Neural progenitor cell (in vitro differentiated cells): ENCODE measurements around the gene STARD3NL. TPM values are rescaled to one million over a fixed set of nuclear protein-coding genes. Genes with fewer than 3 reads are reported as not detected.

Experiments
- DNase-seq: peaks from one replicate; pipeline ENCODE4 v3.0.0-alpha.2; 2016; ENCODE audit warnings: low spot score
- H2AFZ ChIP-seq: fragments of 200-600 bp; sonication (generic); replicated peaks from 2 replicates; pipeline ENCODE4 v1.6.1; 2016; ENCODE audit warnings: antibody characterized with exemption
- H3F3A ChIP-seq: fragments of 200-600 bp; sonication (generic); 2 replicates; pipeline ENCODE4 v1.6.1; 2016; ENCODE audit warnings: antibody characterized with exemption, low read depth
- H3K27ac ChIP-seq: fragments of 200-600 bp; sonication (generic); 2 replicates; pipeline ENCODE4 v1.5.1; 2016; ENCODE audit warnings: mild to moderate bottlenecking
- H3K27me3 ChIP-seq: fragments of 200-600 bp; sonication (generic); 2 replicates; pipeline ENCODE4 v1.6.1; 2016; ENCODE audit warnings: mild to moderate bottlenecking, moderate library complexity
- H3K36me3 ChIP-seq: fragments of 200-600 bp; sonication (generic); 2 replicates; pipeline ENCODE4 v1.5.1; 2016
- H3K4me1 ChIP-seq: fragments of 200-600 bp; sonication (generic); 2 replicates; pipeline ENCODE4 v1.6.1; 2016; ENCODE audit warnings: mixed run types
- H3K4me2 ChIP-seq: fragments of 200-600 bp; sonication (generic); 2 replicates; pipeline ENCODE4 v1.6.1; 2016
- H3K4me3 ChIP-seq: fragments of 200-600 bp; sonication (generic); 2 replicates; pipeline ENCODE4 v1.5.1; 2016
- H3K79me2 ChIP-seq: fragments of 200-600 bp; sonication (generic); 2 replicates; pipeline ENCODE4 v1.6.1; 2016; ENCODE audit warnings: low read depth
- H3K9ac ChIP-seq: fragments of 200-600 bp; sonication (generic); 2 replicates; pipeline ENCODE4 v1.6.1; 2016
- H3K9me3 ChIP-seq: fragments of 200-600 bp; sonication (generic); 2 replicates; pipeline ENCODE4 v1.5.1; 2016; ENCODE audit warnings: low read depth
- H4K20me1 ChIP-seq: fragments of 200-600 bp; sonication (generic); 2 replicates; pipeline ENCODE4 v1.6.1; 2016; ENCODE audit warnings: low read depth
- H3K27ac Mint-ChIP-seq: 3 replicates; pipeline ENCODE4 v1.8.0; 2021; ENCODE audit warnings: mixed read lengths
- H3K27me3 Mint-ChIP-seq: 2 replicates; pipeline ENCODE4 v1.8.0; 2022; ENCODE audit warnings: low read depth, mild to moderate bottlenecking, inconsistent platforms, moderate library complexity, mixed read lengths; ENCODE audit not compliant: insufficient read depth
- H3K36me3 Mint-ChIP-seq: 3 replicates; pipeline ENCODE4 v1.8.0; 2021; ENCODE audit warnings: mixed read lengths
- H3K4me1 Mint-ChIP-seq: 3 replicates; pipeline ENCODE4 v1.8.0; 2021; ENCODE audit warnings: mixed read lengths
- H3K4me3 Mint-ChIP-seq: 3 replicates; pipeline ENCODE4 v1.8.0; 2021; ENCODE audit warnings: mild to moderate bottlenecking, moderate library complexity, mixed read lengths
- H3K9me3 Mint-ChIP-seq: 3 replicates; pipeline ENCODE4 v1.8.0; 2020; ENCODE audit warnings: mixed read lengths
- EZH2 ChIP-seq: fragments of 200-600 bp; sonication (generic); IDR thresholded peaks from 2 replicates; pipeline ENCODE4 v1.6.1; 2017; ENCODE audit warnings: antibody characterized with exemption, mild to moderate bottlenecking, moderate library complexity
- EZH2phosphoT487 ChIP-seq: fragments of 200-600 bp; sonication (generic); IDR thresholded peaks from 2 replicates; pipeline ENCODE4 v1.6.1; 2017; ENCODE audit warnings: antibody characterized with exemption
- total RNA-seq: library from RNA; depleted of rRNA; stranded (reverse); fragments of >200 nt; gene quantifications from 2 replicates; pipeline ENCODE4 v1.2.3, GENCODE V29; 2015; ENCODE audit warnings: low replicate concordance
- TF ChIP-seq, protein P1 (sequence below): fragments of 200-600 bp; sonication (generic); IDR thresholded peaks from 2 replicates; pipeline ENCODE4 v1.5.1; 2017; ENCODE audit warnings: antibody characterized with exemption, mild to moderate bottlenecking

The STARD3NL gene
- total RNA-seq, 1 donor from 2014 or later: 121 TPM

DNA sequence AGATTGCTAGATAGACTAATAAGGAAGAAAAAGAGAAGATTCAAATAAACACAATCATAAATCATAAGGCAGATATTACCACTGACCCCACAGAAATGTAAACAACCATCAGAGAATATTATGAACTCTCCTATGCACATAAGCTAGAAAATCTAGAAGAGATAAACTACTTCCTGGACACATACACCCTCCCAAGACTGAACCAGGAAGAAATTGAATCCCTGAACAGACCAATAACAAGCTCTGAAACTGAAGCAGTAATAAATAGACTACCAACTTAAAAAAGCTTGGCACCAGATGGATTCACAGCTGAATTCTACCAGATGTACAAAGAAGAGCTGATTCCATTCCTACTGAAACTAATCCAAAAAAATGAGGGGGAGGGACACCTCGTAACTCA, 24.5 kb upstream of the STARD3NL start:
- Histone ChIP-seq H3F3A (no peaks in the 10 kb centered on the region), H3K9ac (no peak overlapping the region), H2AFZ (no peak overlapping the region), H3K9me3 (no peaks in the 10 kb centered on the region), H3K27ac (no peak overlapping the region), H3K36me3 (no peaks in the 10 kb centered on the region), H4K20me1 (no peaks in the 10 kb centered on the region), H3K79me2 (no peaks in the 10 kb centered on the region), H3K4me3 (no peak overlapping the region), H3K4me1 (no peaks in the 10 kb centered on the region), H3K4me2 (no peak overlapping the region), H3K27me3 (no peaks in the 10 kb centered on the region)
- TF ChIP-seq EZH2phosphoT487 (no peak), EZH2 (no peak)
- TF ChIP-seq, protein P1, sequence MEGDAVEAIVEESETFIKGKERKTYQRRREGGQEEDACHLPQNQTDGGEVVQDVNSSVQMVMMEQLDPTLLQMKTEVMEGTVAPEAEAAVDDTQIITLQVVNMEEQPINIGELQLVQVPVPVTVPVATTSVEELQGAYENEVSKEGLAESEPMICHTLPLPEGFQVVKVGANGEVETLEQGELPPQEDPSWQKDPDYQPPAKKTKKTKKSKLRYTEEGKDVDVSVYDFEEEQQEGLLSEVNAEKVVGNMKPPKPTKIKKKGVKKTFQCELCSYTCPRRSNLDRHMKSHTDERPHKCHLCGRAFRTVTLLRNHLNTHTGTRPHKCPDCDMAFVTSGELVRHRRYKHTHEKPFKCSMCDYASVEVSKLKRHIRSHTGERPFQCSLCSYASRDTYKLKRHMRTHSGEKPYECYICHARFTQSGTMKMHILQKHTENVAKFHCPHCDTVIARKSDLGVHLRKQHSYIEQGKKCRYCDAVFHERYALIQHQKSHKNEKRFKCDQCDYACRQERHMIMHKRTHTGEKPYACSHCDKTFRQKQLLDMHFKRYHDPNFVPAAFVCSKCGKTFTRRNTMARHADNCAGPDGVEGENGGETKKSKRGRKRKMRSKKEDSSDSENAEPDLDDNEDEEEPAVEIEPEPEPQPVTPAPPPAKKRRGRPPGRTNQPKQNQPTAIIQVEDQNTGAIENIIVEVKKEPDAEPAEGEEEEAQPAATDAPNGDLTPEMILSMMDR: no peak
- Mint-ChIP-seq H3K4me3 (no peak overlapping the region), H3K9me3 (peaks cover 5% of the 10 kb centered on the region), H3K4me1 (no peaks in the 10 kb centered on the region), H3K27me3 (no peaks in the 10 kb centered on the region), H3K36me3 (no peaks in the 10 kb centered on the region), H3K27ac (no peak overlapping the region)
- no peak for DNase-seq

DNA sequence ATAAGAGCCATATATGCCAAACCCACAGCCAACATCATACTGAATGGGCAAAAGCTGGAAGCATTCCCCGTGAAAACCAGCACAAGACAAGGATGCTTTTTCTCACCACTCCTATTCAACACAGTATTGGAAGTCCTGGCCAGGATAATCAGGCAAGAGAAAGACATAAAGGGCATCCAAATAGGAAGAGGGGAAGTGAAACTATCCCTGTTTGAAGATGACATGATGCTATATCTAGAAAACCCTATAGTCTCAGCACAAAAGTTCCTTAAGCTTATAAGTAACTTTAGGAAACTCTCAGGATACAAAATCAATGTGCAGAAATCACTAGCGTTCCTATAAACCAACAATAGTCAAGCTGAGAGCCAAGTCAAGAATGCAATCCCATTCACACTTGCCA, 23.8 kb upstream of the STARD3NL start:
- Histone ChIP-seq H3K79me2 (no peaks in the 10 kb centered on the region), H3F3A (no peaks in the 10 kb centered on the region), H4K20me1 (no peaks in the 10 kb centered on the region), H3K27me3 (no peaks in the 10 kb centered on the region), H3K4me2 (no peak overlapping the region), H2AFZ (no peak overlapping the region), H3K4me3 (no peak overlapping the region), H3K4me1 (no peaks in the 10 kb centered on the region), H3K27ac (no peak overlapping the region), H3K9me3 (no peaks in the 10 kb centered on the region), H3K9ac (no peak overlapping the region), H3K36me3 (no peaks in the 10 kb centered on the region)
- DNase-seq: no peak
- peaks cover 5% of the 10 kb centered on the region for H3K9me3 Mint-ChIP-seq
- TF ChIP-seq, protein P1: no peak
- TF ChIP-seq EZH2phosphoT487 (no peak), EZH2 (no peak)
- H3K4me1 Mint-ChIP-seq: no peaks in the 10 kb centered on the region
- H3K36me3 Mint-ChIP-seq: no peaks in the 10 kb centered on the region
- H3K27me3 Mint-ChIP-seq: peaks cover 2% of the 10 kb centered on the region
- no peak overlapping the region for H3K4me3 Mint-ChIP-seq
- no peak overlapping the region for H3K27ac Mint-ChIP-seq

DNA sequence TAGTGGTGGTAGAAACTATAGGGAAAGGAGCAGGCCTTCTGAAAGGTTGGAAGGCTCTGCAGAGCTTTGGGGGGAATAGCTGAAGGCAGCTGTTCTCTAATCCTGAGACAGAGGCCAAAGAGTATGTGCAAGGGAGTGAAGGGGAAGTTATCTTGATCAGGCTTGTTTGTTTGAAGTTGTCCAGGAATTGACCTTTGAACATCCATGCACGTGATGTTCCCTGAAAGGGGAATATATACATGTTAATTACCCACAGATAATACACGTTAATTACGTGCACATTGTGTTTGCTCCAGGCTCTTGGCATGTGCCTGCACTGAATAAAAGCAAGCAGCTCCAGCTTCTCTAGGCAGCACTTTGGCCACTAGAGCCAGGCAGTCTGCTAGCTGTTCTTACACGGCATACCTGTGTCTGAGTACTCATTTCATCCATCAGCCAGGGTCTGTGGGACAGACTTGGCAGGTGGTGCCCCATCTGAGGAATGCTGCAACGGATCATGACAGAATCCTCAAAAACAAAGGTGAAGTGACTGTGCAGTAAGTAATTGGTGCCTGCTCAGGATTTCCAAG, 18.0 kb upstream of the STARD3NL start:
- no peak overlapping the region for H3K27ac Mint-ChIP-seq
- no peaks in the 10 kb centered on the region for H3K4me1 Mint-ChIP-seq

More for the DNA sequence above, 18.0 kb upstream of the STARD3NL start:
- peaks cover 19% of the 10 kb centered on the region for H3K9me3 Mint-ChIP-seq
- TF ChIP-seq EZH2phosphoT487 (no peak), EZH2 (no peak)
- TF ChIP-seq, protein P1: no peak
- Histone ChIP-seq H3K4me1 (no peaks in the 10 kb centered on the region), H4K20me1 (no peaks in the 10 kb centered on the region), H3K4me2 (no peak overlapping the region), H3K9ac (no peak overlapping the region), H3F3A (no peaks in the 10 kb centered on the region), H3K9me3 (peaks cover 5% of the 10 kb centered on the region), H3K27ac (no peak overlapping the region), H3K36me3 (no peaks in the 10 kb centered on the region), H3K27me3 (no peaks in the 10 kb centered on the region), H2AFZ (no peak overlapping the region), H3K4me3 (no peak overlapping the region), H3K79me2 (no peaks in the 10 kb centered on the region)
- H3K4me3 Mint-ChIP-seq: no peak overlapping the region
- H3K36me3 Mint-ChIP-seq: no peaks in the 10 kb centered on the region
- peaks cover 2% of the 10 kb centered on the region for H3K27me3 Mint-ChIP-seq
- no peak for DNase-seq
